ENCODE results near the gene DRGX.

Gene DRGX

GRCh38 chr10:49333192-49333591 lies 62.7 kb downstream of the DRGX start:
- DNase-seq, result no peak

DNA sequence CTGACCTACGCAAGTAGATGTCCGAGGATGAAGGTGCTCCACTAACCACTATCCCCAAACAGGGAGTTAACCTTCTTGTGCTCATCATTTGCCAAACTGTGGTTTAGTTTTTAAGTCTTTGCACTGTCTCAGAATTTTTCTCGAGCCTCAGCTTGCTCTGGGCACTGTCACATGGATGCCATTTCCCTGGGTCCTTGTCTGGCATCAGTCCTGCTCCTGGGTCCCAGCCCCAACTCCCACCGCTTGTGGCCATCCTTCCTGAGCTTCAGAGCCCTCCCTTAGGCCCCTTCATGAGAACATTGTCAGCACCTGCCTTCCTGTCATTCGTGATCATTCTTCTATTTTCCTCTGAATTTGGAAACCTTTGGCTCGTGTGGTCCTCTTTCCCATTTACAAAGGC lies 63.1 kb downstream of the DRGX start:
- DNase-seq, result no peak

DNA sequence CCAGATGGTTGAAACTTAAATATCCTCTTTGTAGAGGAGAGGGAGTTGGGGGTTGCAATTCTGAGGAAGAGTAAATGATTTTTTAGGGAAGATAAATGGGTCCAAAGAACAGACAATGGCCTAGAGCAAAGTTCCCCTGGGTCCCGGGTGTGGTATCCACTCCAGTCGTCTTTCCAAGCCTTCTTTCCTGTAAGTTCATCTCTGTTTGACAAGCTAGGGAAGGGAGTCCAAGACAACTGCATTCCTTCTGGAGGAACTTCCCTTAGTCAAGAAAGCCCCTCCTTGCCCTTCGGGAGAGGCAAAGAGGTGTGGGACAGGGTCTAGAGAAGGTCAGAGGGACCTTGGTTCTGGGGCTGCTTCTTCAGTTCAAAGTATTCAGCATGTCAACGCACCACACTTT lies 63.6 kb downstream of the DRGX start:
- DNase-seq, result no peak

- no peak for DNase-seq
Observed at GRCh38 chr10:49331431-49331830, 64.5 kb downstream of the DRGX start.

GRCh38 chr10:49330127-49330665 lies 65.7 kb downstream of the DRGX start:
- DNase-seq, result no peak

GRCh38 chr10:49329146-49329505 lies 66.8 kb downstream of the DRGX start:
- DNase-seq, result no peak

GRCh38 chr10:49328401-49329145 lies 67.3 kb downstream of the DRGX start:
- DNase-seq, result no peak

DNA sequence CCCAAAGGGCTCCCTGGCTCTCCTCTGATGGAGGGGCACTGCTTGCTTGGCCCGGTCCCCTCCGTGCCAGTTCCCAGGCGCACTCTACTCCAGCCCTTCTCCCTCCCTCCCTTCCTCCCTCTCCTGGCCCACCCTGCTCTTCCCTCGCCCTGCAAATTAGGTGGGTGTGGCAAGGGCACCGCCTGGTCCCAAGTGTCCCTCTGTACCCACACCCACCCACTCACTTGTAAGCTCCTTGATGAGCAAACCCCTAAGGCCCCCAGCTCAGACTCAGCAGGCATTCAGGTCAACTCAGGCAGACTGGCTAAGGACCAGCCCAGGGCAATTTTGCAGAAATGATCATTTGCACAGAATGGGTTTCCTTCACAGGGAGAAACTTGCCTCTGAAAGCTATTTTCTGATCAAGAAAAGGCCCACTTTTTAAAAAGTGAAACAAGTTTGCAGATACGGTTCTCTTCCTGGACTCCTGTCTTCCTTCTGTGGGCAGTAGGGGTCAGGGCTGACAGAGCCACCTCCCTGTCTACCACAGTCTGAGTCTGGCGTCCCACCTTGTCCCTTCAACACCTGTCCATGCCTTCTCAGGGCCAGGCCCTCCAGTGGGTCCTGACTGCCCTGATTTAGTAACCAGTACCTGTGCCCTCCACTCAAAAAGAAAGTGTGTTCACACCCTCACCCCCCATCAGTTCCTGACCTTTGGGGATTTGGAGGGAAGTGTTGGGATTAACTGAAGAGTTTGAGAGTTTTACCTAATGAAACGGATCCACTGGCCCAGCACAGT lies 68.7 kb downstream of the DRGX start:
- DNase-seq, result no peak

DNA sequence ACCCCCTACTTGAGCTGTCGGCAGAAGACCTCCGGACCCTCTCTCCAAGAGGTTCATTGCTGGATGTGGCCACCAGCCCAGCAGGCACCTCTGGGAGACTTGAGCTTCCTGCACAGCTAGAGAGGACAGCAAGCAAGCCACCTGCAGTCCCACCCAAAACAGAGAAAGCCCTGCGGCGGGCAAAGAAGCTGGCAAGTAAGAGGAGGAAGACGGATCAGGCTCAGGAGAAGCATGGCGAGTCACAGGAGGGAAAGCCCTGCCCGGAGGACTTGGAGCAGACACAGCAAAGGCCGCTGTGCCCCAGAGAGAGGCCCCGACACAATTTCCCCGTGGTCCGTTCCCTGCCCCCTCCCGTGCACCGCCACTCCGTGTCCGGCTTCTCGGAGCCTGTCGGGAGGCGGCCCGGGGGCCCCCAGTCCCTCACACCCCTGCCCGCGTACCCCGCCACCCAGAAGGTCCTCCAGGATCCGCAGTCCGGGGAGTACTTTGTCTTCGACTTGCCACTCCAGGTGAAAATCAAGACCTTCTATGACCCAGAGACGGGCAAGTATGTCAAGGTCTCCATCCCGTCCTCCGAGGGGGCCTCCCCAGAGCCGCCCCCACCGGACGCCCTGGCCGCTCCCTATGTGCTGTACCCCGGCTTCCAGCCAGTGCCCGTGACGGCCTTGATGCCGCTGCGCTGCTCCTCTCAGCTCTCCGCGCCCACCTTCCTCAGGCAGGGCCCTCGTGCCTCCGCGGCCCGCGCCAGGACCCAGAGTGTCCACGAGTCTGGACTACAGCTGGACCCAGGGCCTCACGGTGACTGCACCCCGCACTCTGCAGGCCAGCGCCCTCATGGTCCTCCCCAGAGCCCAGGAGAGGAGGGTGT lies 69.7 kb downstream of the DRGX start:
- no peak for DNase-seq

GRCh38 chr10:49325131-49325915 lies 70.6 kb downstream of the DRGX start:
- no peak for DNase-seq

GRCh38 chr10:49324711-49325110 lies 71.2 kb downstream of the DRGX start:
- no peak for DNase-seq

DNA sequence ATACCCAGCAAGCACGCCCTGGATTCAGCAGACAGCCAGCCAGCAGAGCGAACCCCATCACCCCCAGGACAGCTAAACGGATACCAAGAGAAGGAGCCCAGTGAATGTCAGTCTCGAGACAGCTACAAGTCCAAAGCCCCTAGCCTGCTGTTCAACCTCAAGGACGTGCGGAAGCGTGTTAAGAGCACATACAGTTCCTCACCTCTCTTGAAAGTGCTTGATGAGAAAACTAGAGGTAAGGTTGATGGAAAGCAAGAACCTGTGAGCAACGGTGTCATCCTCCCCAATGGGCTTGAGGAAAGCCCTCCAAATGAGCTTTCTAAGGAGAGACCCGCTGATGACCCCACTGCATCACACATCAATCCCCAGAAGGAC lies 72.0 kb downstream of the DRGX start:
- DNase-seq, result no peak

GRCh38 chr10:49323171-49323895 lies 72.6 kb downstream of the DRGX start:
- no peak for DNase-seq

DNA sequence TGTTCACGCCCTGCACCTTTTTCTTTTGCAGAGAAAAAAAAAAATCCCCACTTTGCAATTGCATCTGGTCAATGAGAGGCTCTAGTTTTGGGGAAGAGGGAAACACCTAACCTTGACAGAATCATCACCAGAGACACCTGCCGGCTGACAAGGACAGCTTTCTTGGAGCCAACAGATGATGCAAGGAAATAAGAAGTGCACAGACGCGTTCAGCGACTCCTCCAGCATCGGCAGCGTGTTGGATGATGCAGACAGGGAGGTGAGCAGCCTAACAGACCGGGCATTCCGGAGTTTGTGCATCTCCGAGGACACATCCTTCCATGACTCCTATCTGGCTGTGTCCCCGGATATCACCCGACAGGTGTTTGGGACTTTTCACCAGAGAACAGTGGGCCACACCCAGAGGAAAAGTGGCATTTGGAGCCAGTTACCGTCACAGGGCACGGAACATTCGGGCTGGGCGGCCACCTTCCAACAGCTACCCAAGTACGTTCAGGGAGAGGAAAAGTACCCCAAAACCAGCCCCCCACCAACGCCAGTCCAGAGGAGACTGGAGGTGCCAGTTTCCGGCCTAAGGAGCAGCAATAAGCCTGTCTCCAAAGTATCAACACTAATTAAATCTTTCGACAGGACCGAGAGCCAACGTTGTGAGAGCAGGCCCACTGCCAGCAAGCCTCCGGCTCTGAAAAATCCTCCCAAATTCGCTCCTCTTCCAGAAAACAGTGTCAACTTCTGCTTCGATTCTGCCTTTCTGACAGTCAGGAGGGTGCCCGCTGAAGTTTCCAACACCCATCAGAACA lies 73.3 kb downstream of the DRGX start:
- DNase-seq, result no peak

- no peak for DNase-seq
Observed at GRCh38 chr10:49321021-49321420, 74.9 kb downstream of the DRGX start.

GRCh38 chr10:49320191-49320590 lies 75.7 kb downstream of the DRGX start:
- no peak for DNase-seq

DNA sequence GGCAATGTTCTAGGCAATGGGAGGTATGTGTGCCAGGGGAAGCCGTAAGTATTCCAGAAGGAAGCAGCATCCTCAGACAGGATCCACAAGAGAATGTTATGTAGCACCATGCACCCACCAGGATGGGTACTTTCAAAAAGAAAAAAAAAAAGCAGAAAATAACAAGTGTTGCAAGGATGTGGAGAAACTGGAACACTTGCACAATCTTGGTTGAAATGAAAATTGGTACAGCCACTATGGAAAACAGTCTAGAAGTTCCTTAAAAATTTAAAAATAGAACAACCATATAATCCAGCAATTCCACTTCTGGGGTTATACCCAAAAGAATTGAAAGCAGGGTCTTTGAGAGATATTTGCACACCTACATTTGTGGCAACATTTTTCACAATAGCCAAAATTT lies 76.7 kb downstream of the DRGX start:
- DNase-seq, result no peak

GRCh38 chr10:49318755-49319154 lies 77.1 kb downstream of the DRGX start:
- DNase-seq, result no peak

- no peak for DNase-seq
Observed at GRCh38 chr10:49318028-49318427, 77.9 kb downstream of the DRGX start.

- DNase-seq, result no peak
Observed at GRCh38 chr10:49314806-49315205, 81.1 kb downstream of the DRGX start.

Measured in NCI-H1092 (cell line).